Fibroblast of the aortic adventitia (primary cell): Measurements from ENCODE around the gene MYCBPAP. TPM values are rescaled to one million over a fixed set of nuclear protein-coding genes. Genes with fewer than 3 reads are reported as not detected.

ENCODE experiments used
- DNase-seq: peaks from one replicate; pipeline ENCODE4 v3.0.0-alpha.2; 2010; ENCODE audit warnings: low read depth
- H3K4me3 ChIP-seq: 2 replicates; pipeline ENCODE4 v1.5.1; 2011; ENCODE audit warnings: low read depth, mild to moderate bottlenecking, control low read depth, low read length, moderate library complexity
- CTCF ChIP-seq: IDR thresholded peaks from 2 replicates; pipeline ENCODE4 v1.5.1; 2011; ENCODE audit warnings: mild to moderate bottlenecking, low read length, control low read depth, inconsistent platforms; ENCODE audit not compliant: insufficient read depth
- total RNA-seq: library from RNA; depleted of rRNA; stranded (reverse); fragments of >200 nt; gene quantifications from 2 replicates; pipeline ENCODE4 v1.2.3, GENCODE V29; 2012; ENCODE audit warnings: low replicate concordance

The MYCBPAP gene
- total RNA-seq, 1 donor, result 0.99 TPM

- DNase-seq, result no peak
- H3K4me3 ChIP-seq, result no peak overlapping the region
- no peak for TF ChIP-seq CTCF
These were observed 71.2 kb downstream of the MYCBPAP start for GRCh38 chr17:50579399-50579798.

GRCh38 chr17:50580646-50581045, 72.4 kb downstream of the MYCBPAP start:
- TF ChIP-seq CTCF, result no peak
- DNase-seq, result no peak
- H3K4me3 ChIP-seq, result no peak overlapping the region

Other genes with a start within 250 kb of the MYCBPAP start
- gene TMEM92, start 234.0 kb upstream of the MYCBPAP start, total RNA-seq, result 0.09 TPM in 1 of 2 replicates, not detected in the other
- gene XYLT2, start 162.3 kb upstream of the MYCBPAP start, total RNA-seq, result 16.3 and 33.9 TPM in 2 replicates
- gene MRPL27, start 135.3 kb upstream of the MYCBPAP start, total RNA-seq, result 64.3 and 77.3 TPM in 2 replicates
- 9.1 TPM in 1 of 2 replicates, not detected in the other for gene EME1, start 135.2 kb upstream of the MYCBPAP start, total RNA-seq
- 60.3 and 126 TPM in 2 replicates for gene LRRC59, start 110.9 kb upstream of the MYCBPAP start, total RNA-seq
- gene ACSF2, start 82.2 kb upstream of the MYCBPAP start, total RNA-seq, result 15.7 and 273 TPM in 2 replicates
- gene CHAD, start 39.6 kb upstream of the MYCBPAP start, total RNA-seq, result not detected in 2 replicates
- 25.8 and 35.4 TPM in 2 replicates for gene RSAD1, start 29.6 kb upstream of the MYCBPAP start, total RNA-seq
- gene EPN3, start 24.3 kb downstream of the MYCBPAP start, total RNA-seq, result not detected in 2 replicates
- gene SPATA20, start 38.7 kb downstream of the MYCBPAP start, total RNA-seq, result 49.9 and 63.6 TPM in 2 replicates
- 0.41 and 1.8 TPM in 2 replicates for gene CACNA1G, start 52.3 kb downstream of the MYCBPAP start, total RNA-seq
- gene ABCC3, start 126.4 kb downstream of the MYCBPAP start, total RNA-seq, result 1.4 and 12.5 TPM in 2 replicates
- 36.1 and 51.6 TPM in 2 replicates for gene ANKRD40, start 199.5 kb downstream of the MYCBPAP start, total RNA-seq
- gene LUC7L3, start 211.2 kb downstream of the MYCBPAP start, total RNA-seq, result 30.2 and 125 TPM in 2 replicates